ENCODE measurements around the gene PLXNB1. TPM values are rescaled to one million over a fixed set of nuclear protein-coding genes. Genes with fewer than 3 reads are reported as not detected.

PLXNB1 gene
- total RNA-seq, 1 experiment from 2014 or later, result 35.6 TPM

DNA sequence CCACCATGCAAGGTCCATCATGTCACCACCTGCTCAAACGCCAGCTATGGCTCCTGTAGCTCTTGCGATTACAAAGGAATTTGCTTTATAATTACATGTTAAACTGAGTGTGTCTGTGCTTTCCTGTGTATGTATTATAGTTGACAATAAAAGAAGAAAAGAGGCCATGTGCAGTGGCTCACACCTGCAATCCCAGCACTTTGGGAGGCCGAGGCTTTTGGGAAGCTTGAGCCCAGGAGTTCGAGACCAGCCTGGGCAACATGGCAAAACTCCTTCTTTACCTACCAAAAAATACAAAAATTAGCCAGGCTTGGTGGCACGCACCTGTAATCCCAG, 43.7 kb upstream of the PLXNB1 start:
- no peaks in the 10 kb centered on the region for H3K9me2 ChIP-seq (ENCODE audit: insufficient read depth)
- H3K36me3 ChIP-seq (ENCODE audit: control insufficient read depth in 1 of 2, insufficient read depth in 2 of 2, low read length in 2 of 2), result no peaks in the 10 kb centered on the region
- H2AFZ ChIP-seq (ENCODE audit: low read depth, low read length, poor library complexity, severe bottlenecking), result no peak overlapping the region
- peaks cover 20 to 29% of the 10 kb centered on the region in 2 experiments; a peak in 3 of 4 replicates for H3K4me1 ChIP-seq (ENCODE audit: control insufficient read depth in 1 of 2, insufficient read depth in 2 of 2, low read length in 2 of 2)
- no peaks in the 10 kb centered on the region for H3K9me3 ChIP-seq (ENCODE audit: control insufficient read depth in 1 of 2, insufficient read depth in 1 of 2, low read depth in 1 of 2, low read length in 2 of 2)
- no peaks in the 10 kb centered on the region for H3K27me3 ChIP-seq (ENCODE audit: insufficient read depth, low read length)
- no peaks in the 10 kb centered on the region for H4K20me1 ChIP-seq (ENCODE audit: insufficient read depth)
- RAD21 ChIA-PET (ENCODE audit: low non-redundant PET in 1 of 2, low total read pairs in 2 of 2, uncharacterized antibody in 2 of 2, unreplicated experiment in 2 of 2), result interaction anchor here in 1 of 2 experiments (1.0 to 1.1 kb wide), 2 partner anchors 31 to 83 kb away, joined by 3 read pairs; partner anchors contain the start of gene PFKFB4
- H3K4me2 ChIP-seq (ENCODE audit: low read length), result peak overlapping the region; percentile 79
- TF ChIP-seq SRF (IDR thresholded peaks at IDR 0.05; ENCODE audit: low read depth) (no peak), SIN3A (IDR thresholded peaks at IDR 0.05; ENCODE audit: low read depth) (no peak), ZNF274 (IDR thresholded peaks at IDR 0.05; ENCODE audit: low read depth, low read length) (no peak), ELF1 (IDR thresholded peaks at IDR 0.05; ENCODE audit: borderline replicate concordance, low read depth) (no peak), CEBPB (IDR thresholded peaks at IDR 0.05; ENCODE audit: low read depth) (no peak), POLR2A (IDR thresholded peaks at IDR 0.05; ENCODE audit: borderline replicate concordance, extremely low read depth, insufficient read depth, insufficient read length) (no peak), EZH2 (IDR thresholded peaks at IDR 0.05) (no peak), YY1 (IDR thresholded peaks at IDR 0.05; ENCODE audit: extremely low read depth, insufficient replicate concordance, low read depth, low read length) (no peak), CBX3 (IDR thresholded peaks at IDR 0.05; ENCODE audit: low read depth) (no peak), FOSL1 (IDR thresholded peaks at IDR 0.05; ENCODE audit: low read depth) (no peak)
- TF ChIP-seq, protein P1, sequence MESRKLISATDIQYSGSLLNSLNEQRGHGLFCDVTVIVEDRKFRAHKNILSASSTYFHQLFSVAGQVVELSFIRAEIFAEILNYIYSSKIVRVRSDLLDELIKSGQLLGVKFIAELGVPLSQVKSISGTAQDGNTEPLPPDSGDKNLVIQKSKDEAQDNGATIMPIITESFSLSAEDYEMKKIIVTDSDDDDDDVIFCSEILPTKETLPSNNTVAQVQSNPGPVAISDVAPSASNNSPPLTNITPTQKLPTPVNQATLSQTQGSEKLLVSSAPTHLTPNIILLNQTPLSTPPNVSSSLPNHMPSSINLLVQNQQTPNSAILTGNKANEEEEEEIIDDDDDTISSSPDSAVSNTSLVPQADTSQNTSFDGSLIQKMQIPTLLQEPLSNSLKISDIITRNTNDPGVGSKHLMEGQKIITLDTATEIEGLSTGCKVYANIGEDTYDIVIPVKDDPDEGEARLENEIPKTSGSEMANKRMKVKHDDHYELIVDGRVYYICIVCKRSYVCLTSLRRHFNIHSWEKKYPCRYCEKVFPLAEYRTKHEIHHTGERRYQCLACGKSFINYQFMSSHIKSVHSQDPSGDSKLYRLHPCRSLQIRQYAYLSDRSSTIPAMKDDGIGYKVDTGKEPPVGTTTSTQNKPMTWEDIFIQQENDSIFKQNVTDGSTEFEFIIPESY (IDR thresholded peaks at IDR 0.05; ENCODE audit: extremely low read depth, insufficient replicate concordance, low read length), result no peak
- peak overlapping the region; percentile 75 for H3K9ac ChIP-seq (ENCODE audit: low read length)
- H3K27ac ChIP-seq (ENCODE audit: low read depth, low read length), result peak overlapping the region; percentile 73
- intact Hi-C loops (cut with micrococcal nuclease), result loop anchor here (2.0 kb wide), 2 partner anchors 33 to 75 kb away; no protein-coding TSS in a partner anchor
- CTCF ChIA-PET, result interaction anchor here (0.7 to 2.2 kb wide), 9 partner anchors 9 to 162 kb away, joined by 3 to 7 read pairs (median 4); partner anchors contain the start of genes PFKFB4 and SLC26A6
- POLR2A ChIA-PET, result interaction anchor here (0.7 to 1.8 kb wide), 5 partner anchors 14 to 244 kb away, joined by 3 to 10 read pairs (median 3); partner anchors contain the start of gene PFKFB4
- DNase-seq (ENCODE audit: low read depth, low spot score) (no peak), ATAC-seq (no peak)
- H3K79me2 ChIP-seq (ENCODE audit: insufficient read depth, low read length), result peaks cover 38% of the 10 kb centered on the region
- H3K4me3 ChIP-seq (replicated peaks in 1 of 2; ENCODE audit: low read depth in 1 of 2, low read length in 2 of 2), result peak overlapping the region in 1 of 2 experiments; percentile 65; a peak in 3 of 4 replicates
- BruUV-seq (replicated peaks), result no TSS peak
